Endodermal cell (in vitro differentiated cells): ENCODE data around the gene ATG16L1. TPM values are rescaled to one million over a fixed set of nuclear protein-coding genes. Genes with fewer than 3 reads are reported as not detected.
A peak's percentile ranks its signal among the peaks of the same experiment; 100 is the strongest.

Experiments used
- DNase-seq: peaks from one replicate; pipeline ENCODE4 v3.0.0-alpha.2; 2017
- H3K27ac ChIP-seq: 2 replicates; pipeline ENCODE4 v1.5.1; 2013; ENCODE audit warnings: mild to moderate bottlenecking, low read depth, low read length, moderate library complexity
- H3K27me3 ChIP-seq: 2 replicates; pipeline ENCODE4 v1.6.1; 2013; ENCODE audit warnings: mild to moderate bottlenecking, low read length, moderate library complexity; ENCODE audit not compliant: insufficient read depth, control insufficient read depth, poor library complexity, severe bottlenecking
- H3K36me3 ChIP-seq: 2 replicates; pipeline ENCODE4 v1.7.0; 2013; ENCODE audit warnings: mild to moderate bottlenecking, low read length, moderate library complexity; ENCODE audit not compliant: control insufficient read depth, insufficient read depth
- H3K4me1 ChIP-seq: one replicate; pipeline ENCODE4 v1.7.0; 2013; ENCODE audit warnings: low read length; ENCODE audit not compliant: control insufficient read depth, insufficient read depth
- H3K4me3 ChIP-seq: 2 replicates; pipeline ENCODE4 v1.5.1; 2013; ENCODE audit warnings: mild to moderate bottlenecking, low read length, moderate library complexity
- H3K9ac ChIP-seq: 2 replicates; pipeline ENCODE4 v1.6.1; 2013; ENCODE audit warnings: mild to moderate bottlenecking, low read length, moderate library complexity; ENCODE audit not compliant: poor library complexity, severe bottlenecking; ENCODE audit errors: extremely low read depth
- H3K9me3 ChIP-seq: 2 replicates; pipeline ENCODE4 v1.6.1; 2013; ENCODE audit warnings: mild to moderate bottlenecking, low read length, moderate library complexity; ENCODE audit not compliant: control insufficient read depth
- H3K27ac Mint-ChIP-seq: 2 replicates; pipeline ENCODE4 v1.8.0; 2020; ENCODE audit warnings: mixed read lengths
- H3K27me3 Mint-ChIP-seq: 2 replicates; pipeline ENCODE4 v1.8.0; 2021; ENCODE audit warnings: mild to moderate bottlenecking, mixed read lengths; ENCODE audit not compliant: insufficient read depth
- H3K36me3 Mint-ChIP-seq: 2 replicates; pipeline ENCODE4 v1.8.0; 2020; ENCODE audit warnings: low read depth, mixed read lengths
- H3K4me1 Mint-ChIP-seq: 2 replicates; pipeline ENCODE4 v1.8.0; 2020; ENCODE audit warnings: mixed read lengths
- H3K4me3 Mint-ChIP-seq: 2 replicates; pipeline ENCODE4 v1.8.0; 2020; ENCODE audit warnings: mild to moderate bottlenecking, moderate library complexity, mixed read lengths
- H3K9me3 Mint-ChIP-seq: 2 replicates; pipeline ENCODE4 v1.8.0; 2020; ENCODE audit warnings: mild to moderate bottlenecking, mixed read lengths
- WGBS, 2 experiments: methylation state at CpG; one replicate each; pipeline versions ENCODE4 v1.1.5 to v1.1.7; 2013; ENCODE audit warnings: missing lambda C conversion rate in 2 of 2, mixed read lengths in 1 of 2; ENCODE audit not compliant: insufficient coverage in 1 of 2, insufficient read length in 1 of 2; 5-methylcytosine and 5-hydroxymethylcytosine counted together
- total RNA-seq, 2 donors: library from RNA; stranded (reverse); fragmentation: NEBNext Ultra II Directional in 1 of 2; extraction: Animal tissue kit (Norgen Biotek cat#: 25700) in 1 of 2; gene quantifications; 2 replicates in 1 of 2; 3 replicates in 1 of 2; pipeline ENCODE4 v1.2.1, GENCODE V29; 2021
- TF ChIP-seq, protein P1 (sequence below): fragments of 200-600 bp; sonication (generic); conservative IDR thresholded peaks from 2 replicates; pipeline ENCODE4 v1.5.0; 2021; ENCODE audit warnings: antibody characterized with exemption, mild to moderate bottlenecking

Gene ATG16L1
- total RNA-seq, 2 donors from 2014 or later: 29.6 to 31.6 TPM

GRCh38 chr2:233287871-233288270, 36.4 kb downstream of the ATG16L1 start:
- Mint-ChIP-seq H3K36me3 (peaks cover 68% of the 10 kb centered on the region), H3K4me1 (peaks cover 20% of the 10 kb centered on the region), H3K27ac (peak overlapping the region; percentile 61), H3K4me3 (peak overlapping the region; percentile 30), H3K9me3 (no peaks in the 10 kb centered on the region), H3K27me3 (no peaks in the 10 kb centered on the region)
- DNase-seq: no peak
- H3K4me1 ChIP-seq: peaks cover 10% of the 10 kb centered on the region
- no peak overlapping the region for H3K27ac ChIP-seq
- WGBS, 2 experiments: 91 to 93% methylated on average over 6 of the region's 6 CpGs
- H3K27me3 ChIP-seq: no peaks in the 10 kb centered on the region
- no peaks in the 10 kb centered on the region for H3K9me3 ChIP-seq
- no peak overlapping the region for H3K9ac ChIP-seq
- no peak overlapping the region for H3K4me3 ChIP-seq
- TF ChIP-seq, protein P1, sequence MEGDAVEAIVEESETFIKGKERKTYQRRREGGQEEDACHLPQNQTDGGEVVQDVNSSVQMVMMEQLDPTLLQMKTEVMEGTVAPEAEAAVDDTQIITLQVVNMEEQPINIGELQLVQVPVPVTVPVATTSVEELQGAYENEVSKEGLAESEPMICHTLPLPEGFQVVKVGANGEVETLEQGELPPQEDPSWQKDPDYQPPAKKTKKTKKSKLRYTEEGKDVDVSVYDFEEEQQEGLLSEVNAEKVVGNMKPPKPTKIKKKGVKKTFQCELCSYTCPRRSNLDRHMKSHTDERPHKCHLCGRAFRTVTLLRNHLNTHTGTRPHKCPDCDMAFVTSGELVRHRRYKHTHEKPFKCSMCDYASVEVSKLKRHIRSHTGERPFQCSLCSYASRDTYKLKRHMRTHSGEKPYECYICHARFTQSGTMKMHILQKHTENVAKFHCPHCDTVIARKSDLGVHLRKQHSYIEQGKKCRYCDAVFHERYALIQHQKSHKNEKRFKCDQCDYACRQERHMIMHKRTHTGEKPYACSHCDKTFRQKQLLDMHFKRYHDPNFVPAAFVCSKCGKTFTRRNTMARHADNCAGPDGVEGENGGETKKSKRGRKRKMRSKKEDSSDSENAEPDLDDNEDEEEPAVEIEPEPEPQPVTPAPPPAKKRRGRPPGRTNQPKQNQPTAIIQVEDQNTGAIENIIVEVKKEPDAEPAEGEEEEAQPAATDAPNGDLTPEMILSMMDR: no peak
- peaks cover 63% of the 10 kb centered on the region for H3K36me3 ChIP-seq

GRCh38 chr2:233288663-233289062, 37.2 kb downstream of the ATG16L1 start:
- H3K4me1 Mint-ChIP-seq: peaks cover 20% of the 10 kb centered on the region
- H3K27me3 Mint-ChIP-seq: no peaks in the 10 kb centered on the region
- H3K27ac ChIP-seq: no peak overlapping the region
- no peaks in the 10 kb centered on the region for H3K9me3 Mint-ChIP-seq
- H3K9me3 ChIP-seq: no peaks in the 10 kb centered on the region
- H3K4me3 ChIP-seq: no peak overlapping the region
- no peak for DNase-seq
- H3K36me3 Mint-ChIP-seq: peaks cover 72% of the 10 kb centered on the region
- WGBS, 2 experiments: 71% methylated on average over 5 of the region's 5 CpGs; no CpG with 5 or more reads in 1 of the 2 experiments
- H3K4me3 Mint-ChIP-seq: peak overlapping the region; percentile 30
- H3K4me1 ChIP-seq: peaks cover 10% of the 10 kb centered on the region
- H3K27me3 ChIP-seq: no peaks in the 10 kb centered on the region
- TF ChIP-seq, protein P1: no peak
- peak overlapping the region; percentile 88 for H3K27ac Mint-ChIP-seq
- peaks cover 67% of the 10 kb centered on the region for H3K36me3 ChIP-seq
- H3K9ac ChIP-seq: no peak overlapping the region

GRCh38 chr2:233289648-233290047, 38.2 kb downstream of the ATG16L1 start:
- no peak overlapping the region for H3K4me3 ChIP-seq
- Mint-ChIP-seq H3K4me1 (peaks cover 20% of the 10 kb centered on the region), H3K27ac (peak overlapping the region; percentile 3), H3K27me3 (no peaks in the 10 kb centered on the region), H3K9me3 (no peaks in the 10 kb centered on the region), H3K4me3 (no peak overlapping the region), H3K36me3 (peaks cover 80% of the 10 kb centered on the region)
- TF ChIP-seq, protein P1: no peak
- H3K4me1 ChIP-seq: peaks cover 10% of the 10 kb centered on the region
- H3K9ac ChIP-seq: no peak overlapping the region
- H3K9me3 ChIP-seq: no peaks in the 10 kb centered on the region
- H3K27ac ChIP-seq: no peak overlapping the region
- WGBS, 2 experiments: 93 to 96% methylated on average over 10 to 12 of the region's 12 CpGs
- no peak for DNase-seq
- peaks cover 74% of the 10 kb centered on the region for H3K36me3 ChIP-seq
- no peaks in the 10 kb centered on the region for H3K27me3 ChIP-seq
